GM19328 (cell line): Measurements from ENCODE around the gene MAP3K14.

Source experiments
- ATAC-seq: cut with Tn5 transposase; IDR thresholded peaks from one replicate; pipeline ENCODE4 v1.9.1; 2021; ENCODE audit warnings: mild to moderate bottlenecking, moderate library complexity; ENCODE audit not compliant: unreplicated experiment

Gene MAP3K14

GRCh38 chr17:45238155-45238774, 78.6 kb downstream of the MAP3K14 start:
- ATAC-seq: no peak

- no peak for ATAC-seq
Measured at GRCh38 chr17:45237686-45238085, 79.1 kb downstream of the MAP3K14 start.

GRCh38 chr17:45236282-45236606, 80.6 kb downstream of the MAP3K14 start:
- no peak for ATAC-seq

GRCh38 chr17:45235416-45236281, 81.2 kb downstream of the MAP3K14 start:
- no peak for ATAC-seq

GRCh38 chr17:45234641-45235415, 82.0 kb downstream of the MAP3K14 start:
- ATAC-seq: no peak

GRCh38 chr17:45233423-45233924, 83.3 kb downstream of the MAP3K14 start:
- no peak for ATAC-seq

GRCh38 chr17:45232514-45233422, 84.1 kb downstream of the MAP3K14 start:
- ATAC-seq: no peak

GRCh38 chr17:45231481-45232116, 85.2 kb downstream of the MAP3K14 start:
- ATAC-seq: no peak

- no peak for ATAC-seq
Measured at GRCh38 chr17:45230787-45231480, 85.9 kb downstream of the MAP3K14 start.

GRCh38 chr17:45230410-45230786, 86.4 kb downstream of the MAP3K14 start:
- no peak for ATAC-seq

GRCh38 chr17:45229681-45230409, 87.0 kb downstream of the MAP3K14 start:
- no peak for ATAC-seq

- no peak for ATAC-seq
Measured at GRCh38 chr17:45228763-45229539, 87.9 kb downstream of the MAP3K14 start.

- no peak for ATAC-seq
Measured at GRCh38 chr17:45227926-45228762, 88.7 kb downstream of the MAP3K14 start.

GRCh38 chr17:45227101-45227925, 89.5 kb downstream of the MAP3K14 start:
- ATAC-seq: no peak

GRCh38 chr17:45226576-45226975, 90.2 kb downstream of the MAP3K14 start:
- ATAC-seq: no peak

- ATAC-seq: peak; percentile 45
Measured at GRCh38 chr17:45225964-45226530, 90.8 kb downstream of the MAP3K14 start.
